Daoy (cell line): ENCODE results near the gene DHRS4. TPM values are rescaled to one million over a fixed set of nuclear protein-coding genes. Genes with fewer than 3 reads are reported as not detected.
"Not testable (repeated sequence)": the region's sequence is repeated elsewhere in the genome, so short reads cannot be mapped to it uniquely, and the experiment has no call there.

Experiments
- DNase-seq: peaks from one replicate; pipeline ENCODE4 v3.0.0-alpha.2; 2015; ENCODE audit warnings: low read depth
- total RNA-seq: library from RNA; depleted of rRNA; stranded (reverse); fragments of >200 nt; shearing (Covaris generic); gene quantifications from 2 replicates; pipeline ENCODE4 v1.2.3, GENCODE V29; 2014

DHRS4 gene
- total RNA-seq, 1 experiment from 2014 or later, result 32.0 TPM

GRCh38 chr14:23984891-23985602, 31.5 kb downstream of the DHRS4 start:
- DNase-seq, result peak; percentile 23

- DNase-seq, result not testable (repeated sequence)
Measured at GRCh38 chr14:23988223-23988606, 34.6 kb downstream of the DHRS4 start.

- DNase-seq, result peak; percentile 89
Measured at GRCh38 chr14:23988607-23989363, 35.2 kb downstream of the DHRS4 start, which contains the start of gene DHRS4L2. DHRS4L2 (plus strand) TSS chr14:23988929; CDS start chr14:23988948, 19 bp downstream.

GRCh38 chr14:23989734-23990445, 36.3 kb downstream of the DHRS4 start:
- peak; percentile 35 for DNase-seq

GRCh38 chr14:23990961-23991360, 37.4 kb downstream of the DHRS4 start:
- DNase-seq, result not testable (repeated sequence)

- DNase-seq, result not testable (repeated sequence)
Measured at GRCh38 chr14:23993042-23993441, 39.5 kb downstream of the DHRS4 start.

GRCh38 chr14:23996009-23996408, 42.4 kb downstream of the DHRS4 start:
- DNase-seq, result not testable (repeated sequence)

- not testable (repeated sequence) for DNase-seq
Measured at GRCh38 chr14:23996825-23997224, 43.3 kb downstream of the DHRS4 start.

- not testable (repeated sequence) for DNase-seq
Measured at GRCh38 chr14:23999640-24000039, 46.1 kb downstream of the DHRS4 start.

GRCh38 chr14:24001078-24001477, 47.5 kb downstream of the DHRS4 start:
- DNase-seq, result not testable (repeated sequence)

- DNase-seq, result not testable (repeated sequence)
Measured at GRCh38 chr14:24001679-24002078, 48.1 kb downstream of the DHRS4 start.

GRCh38 chr14:24006471-24006816, 52.9 kb downstream of the DHRS4 start:
- DNase-seq, result not testable (repeated sequence)

GRCh38 chr14:24006817-24007652, 53.5 kb downstream of the DHRS4 start:
- DNase-seq, result peak; percentile 35

GRCh38 chr14:24011051-24011450, 57.5 kb downstream of the DHRS4 start:
- no peak for DNase-seq

GRCh38 chr14:24012726-24013273, 59.2 kb downstream of the DHRS4 start:
- not testable (repeated sequence) for DNase-seq

GRCh38 chr14:24013654-24014514, 60.3 kb downstream of the DHRS4 start:
- peak; percentile 71 for DNase-seq

GRCh38 chr14:24015745-24016144, 62.2 kb downstream of the DHRS4 start:
- DNase-seq, result not testable (repeated sequence)
